Thyroid gland (tissue), 4 donors: ENCODE results near the gene DCANP1.

Experiments
- CTCF ChIP-seq, 6 experiments: fragments of 200-600 bp in 3 of 6; fragments of 450-650 bp in 3 of 6; sonication (generic) in 3 of 6; IDR thresholded peaks; one replicate each; pipeline ENCODE4 v1.5.1; 2016 to 2019; ENCODE audit warnings: antibody characterized with exemption in 6 of 6, mild to moderate bottlenecking in 2 of 6, inconsistent platforms in 1 of 6, moderate library complexity in 1 of 6
- POLR2A ChIP-seq, 2 donors: fragments of 450-650 bp; IDR thresholded peaks; one replicate each; pipeline ENCODE4 v1.6.1; 2017; ENCODE audit warnings: antibody characterized with exemption in 2 of 2, mild to moderate bottlenecking in 2 of 2, moderate library complexity in 1 of 2

GRCh38 chr5:135457424-135458071 is 10.4 kb upstream of the DCANP1 start:
- peak; percentile 34 to 87 (median 53) for TF ChIP-seq CTCF (IDR thresholded peaks at IDR 0.05)
- no peak for TF ChIP-seq POLR2A (IDR thresholded peaks at IDR 0.05)
